ENCODE data around the gene NIT1. TPM values are rescaled to one million over a fixed set of nuclear protein-coding genes. Genes with fewer than 3 reads are reported as not detected.

Gene NIT1
- total RNA-seq, 1 experiment from 2014 or later = 39.6 TPM

GRCh38 chr1:161121042-161121650 is 3.2 kb downstream of the NIT1 start:
- H3K14ac ChIP-seq (ENCODE audit: insufficient read depth, low read length) = no peak overlapping the region
- H4K20me1 ChIP-seq (ENCODE audit: control insufficient read depth, insufficient read depth, insufficient read length) = no peaks in the 10 kb centered on the region
- no peak overlapping the region for H2BK5ac ChIP-seq (ENCODE audit: insufficient read length, low read length)
- no peak overlapping the region for H3K27ac ChIP-seq (ENCODE audit: insufficient read length, low read depth, low read length)
- H3K4me1 Mint-ChIP-seq = peaks cover 18 to 24% of the 10 kb centered on the region in 2 experiments
- H2BK12ac ChIP-seq (ENCODE audit: insufficient read length, low read depth, low read length) = no peak overlapping the region
- H3K27me3 ChIP-seq (ENCODE audit: insufficient read depth, low read length) = no peaks in the 10 kb centered on the region
- H3K9me3 ChIP-seq (ENCODE audit: control insufficient read depth, low read depth, low read length) = no peaks in the 10 kb centered on the region
- H3T11ph ChIP-seq (ENCODE audit: low read length) = no peak overlapping the region
- H3K23me2 ChIP-seq (ENCODE audit: insufficient read length, low read depth, low read length, poor library complexity, severe bottlenecking) = peaks cover 9% of the 10 kb centered on the region
- no CpG with 5 or more reads among the region's 3 CpGs for WGBS (ENCODE audit: extremely low coverage, insufficient read length, low lambda C conversion rate)
- H2BK120ac ChIP-seq (ENCODE audit: low read depth, low read length, poor library complexity, severe bottlenecking) = no peak overlapping the region
- H3K27ac Mint-ChIP-seq = no peak overlapping the region
- H3K9me3 Mint-ChIP-seq = no peaks in the 10 kb centered on the region
- peaks cover 34 to 67% (median 60%) of the 10 kb centered on the region in 3 experiments; a peak in 6 of 7 replicates for H3K36me3 Mint-ChIP-seq (ENCODE audit: insufficient read depth in 1 of 3, low read depth in 3 of 3)
- H3K56ac ChIP-seq (ENCODE audit: insufficient read length, low read depth, low read length) = no peak overlapping the region
- no peak overlapping the region for H4K8ac ChIP-seq (replicated peaks; ENCODE audit: insufficient read length, low read depth, low read length)
- H3K27me3 Mint-ChIP-seq (ENCODE audit: low read depth) = no peaks in the 10 kb centered on the region
- no peak for DNase-seq
- H3K79me2 ChIP-seq (ENCODE audit: insufficient read depth, low read length) = peaks cover 2% of the 10 kb centered on the region; the same call in 1 of the 2 replicates
- H3K23ac ChIP-seq (ENCODE audit: insufficient read length, low read depth, low read length) = no peak overlapping the region
- H2BK15ac ChIP-seq (ENCODE audit: low read depth, low read length) = no peak overlapping the region
- no peak overlapping the region for H2BK20ac ChIP-seq (ENCODE audit: low read depth, low read length, poor library complexity, severe bottlenecking)
- H3K4ac ChIP-seq (ENCODE audit: low read depth, low read length) = no peak overlapping the region
- no peak overlapping the region for H3K9ac ChIP-seq (ENCODE audit: extremely low read depth, insufficient read length, low read length)
- no peak overlapping the region for H3K4me2 ChIP-seq (ENCODE audit: insufficient read depth, insufficient read length, low read length)
- peaks cover 5% of the 10 kb centered on the region; the same call in 1 of the 2 replicates for H3K4me1 ChIP-seq (ENCODE audit: insufficient read depth, low read length)
- no peak for TF ChIP-seq CTCF (conservative IDR thresholded peaks at IDR 0.05)
- no peak overlapping the region for H2AK5ac ChIP-seq (ENCODE audit: insufficient read length, low read length)
- H4K5ac ChIP-seq (ENCODE audit: insufficient read length, low read depth, low read length) = no peak overlapping the region
- H4K91ac ChIP-seq (ENCODE audit: insufficient read length, low read depth, low read length) = no peak overlapping the region
- no peak overlapping the region for H3K18ac ChIP-seq (ENCODE audit: insufficient read length, low read depth, low read length)
- H3K4me3 Mint-ChIP-seq = no peak overlapping the region; a peak in 1 of 5 replicates
- H3K79me1 ChIP-seq (ENCODE audit: insufficient read depth, low read depth, low read length, poor library complexity, severe bottlenecking) = no peaks in the 10 kb centered on the region
- no peak overlapping the region for H2AFZ ChIP-seq (ENCODE audit: low read length)
